H1 (cell line): ENCODE results near the gene BARX2. TPM values are rescaled to one million over a fixed set of nuclear protein-coding genes. Genes with fewer than 3 reads are reported as not detected.
A peak's percentile ranks its signal among the peaks of the same experiment; 100 is the strongest.

Experiments used
- BACH1 ChIP-seq: IDR thresholded peaks from 2 replicates; pipeline ENCODE4 v1.6.1; 2012; ENCODE audit warnings: low read length, improper control_type of control experiment
- CBX5 ChIP-seq: fragments of 300-800, 300-1000 bp; sonication (generic); IDR thresholded peaks from 2 replicates; pipeline ENCODE4 v1.7.1; 2016; ENCODE audit warnings: antibody characterized with exemption, low read length, low read depth
- CHD7 ChIP-seq: fragments of 300-600 bp; sonication (generic); IDR thresholded peaks from 2 replicates; pipeline ENCODE4 v1.7.1; 2012; ENCODE audit warnings: low read length, moderate library complexity, mild to moderate bottlenecking, inconsistent platforms; ENCODE audit not compliant: insufficient replicate concordance
- E2F6 ChIP-seq: IDR thresholded peaks from 2 replicates; pipeline ENCODE4 v1.6.1; 2012; ENCODE audit warnings: inconsistent platforms
- HDAC6 ChIP-seq: IDR thresholded peaks from one replicate; pipeline ENCODE4 v1.7.1; 2012; ENCODE audit warnings: low read depth, mild to moderate bottlenecking, inconsistent platforms, low read length, moderate library complexity
- KDM5A ChIP-seq: fragments of 200-600 bp; IDR thresholded peaks from 2 replicates; pipeline ENCODE4 v1.7.1; 2012; ENCODE audit warnings: mild to moderate bottlenecking, low read length, inconsistent platforms, mixed read lengths
- MAX ChIP-seq: IDR thresholded peaks from 2 replicates; pipeline ENCODE4 v1.6.1; 2012; ENCODE audit warnings: inconsistent platforms
- SUZ12 ChIP-seq: fragments of 200-600 bp; sonication (generic); IDR thresholded peaks from 2 replicates; pipeline ENCODE4 v1.6.1; 2012; ENCODE audit warnings: mild to moderate bottlenecking, inconsistent platforms, low read length, moderate library complexity, mixed read lengths
- polyA plus RNA-seq, 7 experiments: library from polyadenylated mRNA; depleted of rRNA in 3 of 7; stranded (reverse) in 5 of 7; unstranded in 2 of 7; fragments of >200 nt in 5 of 7; fragments of 200-250 nt in 2 of 7; gene quantifications; 1 replicate in 5 of 7; 2 replicates in 1 of 7; 4 replicates in 1 of 7; pipeline versions ENCODE4 v1.2.1 to v1.2.3, GENCODE V29; 2011 to 2013; ENCODE audit warnings: missing spikeins in 2 of 7, mixed read lengths in 2 of 7
- total RNA-seq: library from RNA; stranded (reverse); fragmentation: NEBNext Ultra II Directional; extraction: Animal tissue kit (Norgen Biotek cat#: 25700); gene quantifications from 2 replicates; pipeline ENCODE4 v1.2.1, GENCODE V29; 2021

Gene BARX2
- total and polyA plus RNA-seq, 2 of the 8 experiments (the other 6 are each of a cell fraction or from before 2014, with no cell fraction given), result not detected

GRCh38 chr11:129375751-129376657, at the start of gene BARX2 (continued):
- TF ChIP-seq CHD7 (no peak), KDM5A (no peak), HDAC6 (no peak), SUZ12 (peak; percentile 16; the same call in 1 of the 2 replicates), MAX (no peak; the same call in 1 of the 2 replicates), CBX5 (no peak), E2F6 (no peak), BACH1 (peak; percentile 67)
